Thymus (tissue), 11 donors: ENCODE results near the gene MYL10. TPM values are rescaled to one million over a fixed set of nuclear protein-coding genes. Genes with fewer than 3 reads are reported as not detected.

Source experiments
- DNase-seq, 9 donors: peaks; one replicate each; pipeline ENCODE4 v3.0.0-alpha.2; 2013; ENCODE audit warnings: low spot score in 9 of 9, low read depth in 6 of 9, missing footprints in 1 of 9
- H3K27ac ChIP-seq, 2 donors: one replicate each; pipeline ENCODE4 v1.5.1; 2013; ENCODE audit warnings: control low read depth in 1 of 2, low read depth in 1 of 2, low read length in 1 of 2, mild to moderate bottlenecking in 1 of 2, moderate library complexity in 1 of 2
- H3K27me3 ChIP-seq, 2 donors: one replicate each; pipeline ENCODE4 v1.5.1; 2013; ENCODE audit warnings: low read length in 1 of 2; ENCODE audit not compliant: control insufficient read depth in 2 of 2, insufficient read depth in 1 of 2
- H3K36me3 ChIP-seq, 2 donors: one replicate each; pipeline ENCODE4 v1.5.1; 2013; ENCODE audit warnings: low read length in 1 of 2, mild to moderate bottlenecking in 1 of 2, moderate library complexity in 1 of 2; ENCODE audit not compliant: control insufficient read depth in 2 of 2, insufficient read depth in 2 of 2
- H3K4me1 ChIP-seq, 2 donors: one replicate each; pipeline ENCODE4 v1.5.1; 2013; ENCODE audit warnings: low read length in 2 of 2; ENCODE audit not compliant: control insufficient read depth in 2 of 2, insufficient read depth in 2 of 2
- H3K4me3 ChIP-seq, 2 donors: one replicate each; pipeline ENCODE4 v1.5.1; 2013; ENCODE audit warnings: low read length in 2 of 2, control low read depth in 1 of 2, mild to moderate bottlenecking in 1 of 2
- H3K9me3 ChIP-seq, 2 donors: one replicate each; pipeline ENCODE4 v1.5.1; 2013; ENCODE audit warnings: low read length in 1 of 2, mild to moderate bottlenecking in 1 of 2; ENCODE audit not compliant: control insufficient read depth in 2 of 2, insufficient read depth in 1 of 2
- WGBS: extraction: QIAGEN DNeasy Blood & Tissue Kit; methylation state at CpG from one replicate; pipeline ENCODE4 v1.1.7; 2013; 5-methylcytosine and 5-hydroxymethylcytosine counted together
- polyA plus RNA-seq: library from polyadenylated mRNA; stranded (reverse); fragments of 200-250 nt; gene quantifications from one replicate; pipeline ENCODE4 v1.2.3, GENCODE V29; 2013
- total RNA-seq: library from RNA; stranded (reverse); fragments of 120-200 nt; gene quantifications from one replicate; pipeline ENCODE4 v1.2.4, GENCODE V29; 2013
- donor health status: healthy.

The MYL10 gene
- total and polyA plus RNA-seq, 2 donors = 0.32 TPM; not detected in 1

GRCh38 chr7:101626069-101626671 lies 2.9 kb downstream of the MYL10 start:
- 89% methylated on average over 15 of the region's 15 CpGs for WGBS
- peaks cover 0 to 40% of the 10 kb centered on the region in 2 donors for H3K27me3 ChIP-seq
- DNase-seq = no peak
- no peaks in the 10 kb centered on the region for H3K36me3 ChIP-seq
- H3K9me3 ChIP-seq = peaks cover 0 to 2% of the 10 kb centered on the region in 2 donors
- no peak overlapping the region for H3K27ac ChIP-seq
- no peak overlapping the region for H3K4me3 ChIP-seq
- H3K4me1 ChIP-seq = peaks cover 0 to 4% of the 10 kb centered on the region in 2 donors

GRCh38 chr7:101625031-101625791 lies 3.9 kb downstream of the MYL10 start:
- Histone ChIP-seq H3K36me3 (no peaks in the 10 kb centered on the region), H3K4me3 (no peak overlapping the region), H3K4me1 (peaks cover 0 to 2% of the 10 kb centered on the region in 2 donors), H3K27ac (no peak overlapping the region), H3K9me3 (no peaks in the 10 kb centered on the region), H3K27me3 (peaks cover 0 to 38% of the 10 kb centered on the region in 2 donors)
- no peak for DNase-seq
- 24% methylated on average over 18 of the region's 18 CpGs for WGBS

- peaks cover 0 to 38% of the 10 kb centered on the region in 2 donors for H3K27me3 ChIP-seq
- no peaks in the 10 kb centered on the region for H3K36me3 ChIP-seq
- no peak overlapping the region for H3K27ac ChIP-seq
- no peaks in the 10 kb centered on the region for H3K4me1 ChIP-seq
- no peaks in the 10 kb centered on the region for H3K9me3 ChIP-seq
- no peak overlapping the region for H3K4me3 ChIP-seq
- DNase-seq = no peak
- WGBS = 86% methylated on average over 23 of the region's 23 CpGs
Observed at GRCh38 chr7:101624246-101625001, 4.7 kb downstream of the MYL10 start.

GRCh38 chr7:101622609-101623173 lies 6.4 kb downstream of the MYL10 start:
- Histone ChIP-seq H3K27ac (no peak overlapping the region), H3K36me3 (no peaks in the 10 kb centered on the region), H3K4me3 (no peak overlapping the region), H3K4me1 (no peaks in the 10 kb centered on the region), H3K9me3 (no peaks in the 10 kb centered on the region), H3K27me3 (peaks cover 0 to 37% of the 10 kb centered on the region in 2 donors)
- 96% methylated on average over 15 of the region's 15 CpGs for WGBS
- DNase-seq = no peak

- WGBS = 92% methylated on average over 10 of the region's 10 CpGs
- H3K27me3 ChIP-seq = peaks cover 0 to 29% of the 10 kb centered on the region in 2 donors
- no peaks in the 10 kb centered on the region for H3K36me3 ChIP-seq
- no peak overlapping the region for H3K27ac ChIP-seq
- no peaks in the 10 kb centered on the region for H3K4me1 ChIP-seq
- no peak overlapping the region for H3K4me3 ChIP-seq
- no peak for DNase-seq
- no peaks in the 10 kb centered on the region for H3K9me3 ChIP-seq
Observed at GRCh38 chr7:101620991-101621390, 8.1 kb downstream of the MYL10 start.

GRCh38 chr7:101620395-101620794 lies 8.7 kb downstream of the MYL10 start:
- Histone ChIP-seq H3K36me3 (no peaks in the 10 kb centered on the region), H3K27ac (no peak overlapping the region), H3K27me3 (peaks cover 0 to 23% of the 10 kb centered on the region in 2 donors), H3K9me3 (no peaks in the 10 kb centered on the region), H3K4me3 (no peak overlapping the region), H3K4me1 (no peaks in the 10 kb centered on the region)
- 96% methylated on average over 4 of the region's 4 CpGs for WGBS
- DNase-seq = no peak

- no peak for DNase-seq
- H3K27me3 ChIP-seq = peaks cover 0 to 14% of the 10 kb centered on the region in 2 donors
Observed at GRCh38 chr7:101618916-101619315, 10.2 kb downstream of the MYL10 start.

GRCh38 chr7:101618207-101618839 lies 10.8 kb downstream of the MYL10 start:
- Histone ChIP-seq H3K27ac (no peak overlapping the region), H3K27me3 (peaks cover 0 to 14% of the 10 kb centered on the region in 2 donors), H3K4me1 (no peaks in the 10 kb centered on the region), H3K36me3 (no peaks in the 10 kb centered on the region), H3K9me3 (no peaks in the 10 kb centered on the region), H3K4me3 (no peak overlapping the region)
- 90% methylated on average over 20 of the region's 20 CpGs for WGBS
- no peak for DNase-seq

More at GRCh38 chr7:101618916-101619315, 10.2 kb downstream of the MYL10 start:
- H3K4me1 ChIP-seq = no peaks in the 10 kb centered on the region
- no peaks in the 10 kb centered on the region for H3K9me3 ChIP-seq
- 92% methylated on average over 8 of the region's 8 CpGs for WGBS
- H3K36me3 ChIP-seq = no peaks in the 10 kb centered on the region
- H3K27ac ChIP-seq = no peak overlapping the region
- H3K4me3 ChIP-seq = no peak overlapping the region
